ENCODE data around the gene PIK3CG.
"Not testable (repeated sequence)": the region's sequence is repeated elsewhere in the genome, so short reads cannot be mapped to it uniquely, and the experiment has no call there.

PIK3CG gene

DNA sequence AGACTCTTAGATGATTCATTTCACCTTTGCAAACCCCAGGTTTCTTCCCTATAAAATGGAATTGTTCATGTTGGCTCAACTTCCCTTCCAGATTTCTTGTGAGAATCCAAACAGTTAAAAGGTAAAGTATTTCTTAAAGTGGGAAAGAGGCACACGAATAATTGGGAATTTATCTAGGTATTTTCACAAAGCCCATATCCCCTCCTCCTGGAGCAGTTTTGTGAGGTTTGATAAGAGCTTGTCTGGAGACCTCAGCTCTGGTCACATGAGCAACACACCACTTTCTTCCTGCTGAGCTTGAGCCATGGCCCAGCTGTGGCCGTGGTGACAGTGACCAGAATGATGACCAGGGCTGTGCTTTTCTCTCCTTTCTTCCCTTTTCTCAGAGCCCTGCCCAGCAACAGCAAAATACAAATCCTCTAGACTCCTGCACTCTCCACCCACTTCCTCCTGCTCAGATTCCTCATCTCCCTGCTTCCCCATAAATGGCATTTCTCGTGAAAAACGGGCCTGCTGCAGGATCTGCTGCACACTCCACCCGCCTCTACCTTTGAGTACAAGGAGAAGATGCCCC is 87.7 kb downstream of the PIK3CG start:
- TF ChIP-seq, protein P1, sequence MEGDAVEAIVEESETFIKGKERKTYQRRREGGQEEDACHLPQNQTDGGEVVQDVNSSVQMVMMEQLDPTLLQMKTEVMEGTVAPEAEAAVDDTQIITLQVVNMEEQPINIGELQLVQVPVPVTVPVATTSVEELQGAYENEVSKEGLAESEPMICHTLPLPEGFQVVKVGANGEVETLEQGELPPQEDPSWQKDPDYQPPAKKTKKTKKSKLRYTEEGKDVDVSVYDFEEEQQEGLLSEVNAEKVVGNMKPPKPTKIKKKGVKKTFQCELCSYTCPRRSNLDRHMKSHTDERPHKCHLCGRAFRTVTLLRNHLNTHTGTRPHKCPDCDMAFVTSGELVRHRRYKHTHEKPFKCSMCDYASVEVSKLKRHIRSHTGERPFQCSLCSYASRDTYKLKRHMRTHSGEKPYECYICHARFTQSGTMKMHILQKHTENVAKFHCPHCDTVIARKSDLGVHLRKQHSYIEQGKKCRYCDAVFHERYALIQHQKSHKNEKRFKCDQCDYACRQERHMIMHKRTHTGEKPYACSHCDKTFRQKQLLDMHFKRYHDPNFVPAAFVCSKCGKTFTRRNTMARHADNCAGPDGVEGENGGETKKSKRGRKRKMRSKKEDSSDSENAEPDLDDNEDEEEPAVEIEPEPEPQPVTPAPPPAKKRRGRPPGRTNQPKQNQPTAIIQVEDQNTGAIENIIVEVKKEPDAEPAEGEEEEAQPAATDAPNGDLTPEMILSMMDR (conservative IDR thresholded peaks at IDR 0.05; ENCODE audit: low read length): no peak
- DNase-seq (ENCODE audit: low read depth): no peak
- H3K4me3 ChIP-seq (ENCODE audit: low read length): no peak overlapping the region

DNA sequence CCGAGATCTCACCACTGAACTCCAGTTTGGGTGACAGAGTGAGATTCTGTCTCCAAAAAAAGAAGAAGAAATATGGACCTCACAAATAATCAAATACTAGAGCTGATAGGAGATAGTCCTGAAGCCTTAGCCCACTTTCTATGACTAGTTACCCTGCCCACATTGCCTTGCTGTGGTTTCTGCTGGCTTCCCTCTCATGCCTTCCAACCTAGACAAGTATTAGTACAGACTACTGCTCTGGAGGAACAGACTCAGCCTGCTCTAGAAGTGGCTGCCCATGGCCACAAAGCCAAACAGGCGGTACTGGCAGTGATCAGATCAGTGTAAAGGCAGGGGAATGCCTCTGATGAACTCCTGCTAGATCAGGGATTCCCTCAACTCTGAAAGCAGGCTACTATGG is 89.8 kb downstream of the PIK3CG start:
- DNase-seq (ENCODE audit: low read depth): no peak
- H3K4me3 ChIP-seq (ENCODE audit: low read length): no peak overlapping the region

DNA sequence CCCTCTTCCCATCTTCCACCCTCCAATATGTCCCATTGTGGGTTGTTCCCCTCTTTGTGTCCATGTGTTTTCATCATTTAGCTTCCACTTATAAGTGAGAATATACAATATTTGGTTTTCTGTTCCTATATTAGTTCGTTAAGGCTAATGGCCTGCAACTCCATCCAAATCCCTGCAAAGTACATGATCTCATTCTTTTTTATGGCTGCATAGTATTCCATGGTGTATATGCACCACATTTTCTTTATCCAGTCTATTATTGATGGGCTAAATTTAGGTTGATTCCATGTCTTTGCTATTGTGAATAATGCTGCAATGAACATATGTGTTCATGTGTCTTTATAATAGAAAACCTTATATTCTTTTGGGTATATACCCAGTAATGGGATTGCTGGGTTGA is 90.8 kb downstream of the PIK3CG start:
- not testable (repeated sequence) for H3K4me3 ChIP-seq (ENCODE audit: low read length); DNase-seq (ENCODE audit: low read depth)

More for the DNA sequence above, 89.8 kb downstream of the PIK3CG start:
- TF ChIP-seq, protein P1 (conservative IDR thresholded peaks at IDR 0.05; ENCODE audit: low read length): no peak

Data from AG10803 (cell line).